ENCODE measurements around the gene HMGN1. TPM values are rescaled to one million over a fixed set of nuclear protein-coding genes. Genes with fewer than 3 reads are reported as not detected.
"Not testable (repeated sequence)": the region's sequence is repeated elsewhere in the genome, so short reads cannot be mapped to it uniquely, and the experiment has no call there.

HMGN1 gene
- total RNA-seq, 2 donors from 2014 or later, result 37.1 to 39.6 TPM

DNA sequence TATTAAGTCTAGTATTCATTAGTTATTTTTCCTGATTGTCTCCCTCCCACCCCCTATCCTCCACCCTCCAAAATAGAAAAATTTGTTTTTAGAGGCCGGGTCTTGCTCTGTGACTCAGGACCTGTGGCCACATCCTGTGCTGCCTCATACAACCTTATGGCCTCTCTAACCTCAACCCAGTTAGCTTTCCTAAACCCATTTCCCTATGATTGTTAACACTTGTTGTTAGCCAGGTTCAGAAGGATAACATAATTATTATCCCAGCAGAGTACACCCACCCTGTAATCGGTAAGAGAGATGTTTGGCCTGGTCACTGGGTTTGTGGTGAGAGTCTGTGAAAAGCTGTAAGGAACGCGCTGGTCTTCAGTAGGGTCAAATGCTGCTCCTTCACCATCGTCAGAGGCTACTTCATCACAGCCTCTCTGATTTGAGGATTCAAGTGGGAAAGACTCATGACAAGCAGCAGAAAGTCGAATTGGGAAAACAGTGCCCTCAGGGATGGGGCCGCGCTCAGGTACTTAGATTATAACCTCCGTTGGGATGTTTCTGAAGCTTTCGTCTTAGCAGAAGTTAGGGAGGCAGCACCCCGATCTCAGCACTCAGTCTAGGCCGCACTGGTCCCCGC is 35.9 kb upstream of the HMGN1 start:
- Histone ChIP-seq H3K27me3 (no peaks in the 10 kb centered on the region), H3K9me3 (no peaks in the 10 kb centered on the region), H3K4me1 (peaks cover 0 to 44% of the 10 kb centered on the region in 2 donors), H3K36me3 (no peaks in the 10 kb centered on the region), H3K4me3 (no peak overlapping the region), H3K27ac (peak overlapping the region; percentile 74 to 81)
- TF ChIP-seq, protein P1, sequence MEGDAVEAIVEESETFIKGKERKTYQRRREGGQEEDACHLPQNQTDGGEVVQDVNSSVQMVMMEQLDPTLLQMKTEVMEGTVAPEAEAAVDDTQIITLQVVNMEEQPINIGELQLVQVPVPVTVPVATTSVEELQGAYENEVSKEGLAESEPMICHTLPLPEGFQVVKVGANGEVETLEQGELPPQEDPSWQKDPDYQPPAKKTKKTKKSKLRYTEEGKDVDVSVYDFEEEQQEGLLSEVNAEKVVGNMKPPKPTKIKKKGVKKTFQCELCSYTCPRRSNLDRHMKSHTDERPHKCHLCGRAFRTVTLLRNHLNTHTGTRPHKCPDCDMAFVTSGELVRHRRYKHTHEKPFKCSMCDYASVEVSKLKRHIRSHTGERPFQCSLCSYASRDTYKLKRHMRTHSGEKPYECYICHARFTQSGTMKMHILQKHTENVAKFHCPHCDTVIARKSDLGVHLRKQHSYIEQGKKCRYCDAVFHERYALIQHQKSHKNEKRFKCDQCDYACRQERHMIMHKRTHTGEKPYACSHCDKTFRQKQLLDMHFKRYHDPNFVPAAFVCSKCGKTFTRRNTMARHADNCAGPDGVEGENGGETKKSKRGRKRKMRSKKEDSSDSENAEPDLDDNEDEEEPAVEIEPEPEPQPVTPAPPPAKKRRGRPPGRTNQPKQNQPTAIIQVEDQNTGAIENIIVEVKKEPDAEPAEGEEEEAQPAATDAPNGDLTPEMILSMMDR (IDR thresholded peaks at IDR 0.05), result no peak
- DNase-seq (ENCODE audit: low spot score), result no peak

DNA sequence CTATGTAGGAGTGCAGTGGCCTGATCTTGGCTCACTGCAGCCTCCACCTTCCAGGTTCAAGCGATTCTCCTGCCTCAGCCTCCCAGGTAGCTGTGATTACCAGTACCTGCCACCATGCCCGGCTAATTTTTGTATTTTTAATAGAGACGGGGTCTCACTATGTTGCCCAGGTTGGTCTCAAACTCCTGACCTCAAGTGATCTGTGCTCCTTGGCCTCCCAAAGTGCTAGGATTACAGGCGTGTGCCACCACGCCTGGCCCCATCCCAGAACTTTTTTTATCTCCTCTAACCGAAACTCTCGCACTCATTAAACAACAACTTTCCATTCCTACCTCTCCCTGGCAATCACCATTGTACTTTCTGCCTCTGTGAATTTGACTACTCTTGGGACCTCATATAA is 33.2 kb upstream of the HMGN1 start:
- DNase-seq (ENCODE audit: low spot score); H3K9me3 ChIP-seq; H3K36me3 ChIP-seq; H3K27ac ChIP-seq; H3K4me3 ChIP-seq; H3K27me3 ChIP-seq: not testable (repeated sequence)
- H3K4me1 ChIP-seq, result peaks cover 0 to 26% of the 10 kb centered on the region in 2 donors

DNA sequence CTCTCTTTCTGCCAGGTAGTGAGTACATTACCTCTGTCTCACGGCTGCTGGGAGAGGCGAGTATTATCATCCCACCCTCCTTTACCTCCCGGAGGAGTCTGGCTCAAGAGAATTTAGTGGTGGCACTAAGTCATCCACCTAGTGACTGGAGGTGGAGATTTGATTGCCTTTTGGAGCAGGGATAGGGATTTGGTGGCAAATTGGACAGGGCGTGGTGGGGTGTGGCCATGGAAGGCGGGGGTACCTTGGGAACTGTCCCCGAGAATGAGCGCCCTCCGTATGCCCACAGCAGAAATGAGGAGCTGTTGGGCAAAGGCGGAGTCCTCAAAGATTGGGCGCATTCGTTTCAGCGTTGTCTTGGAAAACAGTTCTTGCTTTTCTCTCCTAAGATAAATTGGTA is 32.1 kb upstream of the HMGN1 start:
- DNase-seq (ENCODE audit: low spot score), result no peak
- Histone ChIP-seq H3K4me3 (peak overlapping the region; percentile 79 to 84), H3K9me3 (no peaks in the 10 kb centered on the region), H3K4me1 (peaks cover 0 to 15% of the 10 kb centered on the region in 2 donors), H3K27ac (peak overlapping the region; percentile 90 to 95), H3K27me3 (no peaks in the 10 kb centered on the region), H3K36me3 (no peaks in the 10 kb centered on the region)
- TF ChIP-seq, protein P1 (IDR thresholded peaks at IDR 0.05), result no peak

DNA sequence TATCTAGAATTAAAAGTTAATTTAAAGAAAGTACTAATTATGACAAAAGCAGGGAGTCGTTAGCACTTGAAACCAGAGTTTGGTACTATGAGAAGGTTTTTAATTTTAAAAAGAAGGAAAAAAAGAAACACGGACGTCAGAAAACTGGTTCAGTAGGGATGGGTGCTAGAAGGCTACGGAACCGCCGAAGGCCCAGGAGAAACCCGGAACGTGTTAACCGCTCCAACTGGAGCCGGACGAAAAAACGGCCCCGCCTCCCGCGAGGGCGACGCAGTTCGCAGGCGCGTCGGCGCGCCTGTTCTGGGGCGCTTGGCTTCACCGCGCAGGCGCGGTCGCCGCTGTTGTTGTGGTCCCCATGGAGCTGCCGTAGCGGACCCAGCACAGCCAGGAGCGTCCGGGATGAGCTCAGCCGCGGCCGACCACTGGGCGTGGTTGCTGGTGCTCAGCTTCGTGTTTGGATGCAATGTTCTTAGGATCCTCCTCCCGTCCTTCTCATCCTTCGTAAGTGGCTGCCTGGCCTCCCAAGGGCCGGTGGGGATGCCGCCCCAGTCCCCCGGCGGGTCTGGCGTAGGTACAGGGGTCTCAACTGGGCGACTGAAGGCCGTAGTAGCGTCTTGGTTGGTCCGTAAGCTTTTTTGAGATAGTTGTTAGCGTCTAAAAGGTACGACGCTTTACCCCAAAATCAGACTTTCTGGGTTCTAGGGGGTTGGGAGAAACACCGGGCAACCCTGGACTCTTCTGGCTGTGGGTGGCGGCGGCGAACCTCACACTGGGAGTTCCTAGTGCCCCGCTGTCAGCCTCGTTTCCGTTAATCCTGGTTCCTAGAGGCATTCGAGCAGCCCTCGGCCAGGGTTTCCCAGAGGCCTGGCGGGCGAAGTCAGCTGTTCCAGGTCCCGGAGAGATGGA is 31.4 kb upstream of the HMGN1 start:
- no peaks in the 10 kb centered on the region for H3K9me3 ChIP-seq
- DNase-seq (ENCODE audit: low spot score), result peak; percentile 95
- no peaks in the 10 kb centered on the region for H3K36me3 ChIP-seq
- H3K4me3 ChIP-seq, result peak overlapping the region; percentile 79 to 84
- TF ChIP-seq, protein P1 (IDR thresholded peaks at IDR 0.05), result no peak
- peak overlapping the region; percentile 90 to 95 for H3K27ac ChIP-seq
- H3K4me1 ChIP-seq, result peaks cover 0 to 8% of the 10 kb centered on the region in 2 donors
- no peaks in the 10 kb centered on the region for H3K27me3 ChIP-seq

DNA sequence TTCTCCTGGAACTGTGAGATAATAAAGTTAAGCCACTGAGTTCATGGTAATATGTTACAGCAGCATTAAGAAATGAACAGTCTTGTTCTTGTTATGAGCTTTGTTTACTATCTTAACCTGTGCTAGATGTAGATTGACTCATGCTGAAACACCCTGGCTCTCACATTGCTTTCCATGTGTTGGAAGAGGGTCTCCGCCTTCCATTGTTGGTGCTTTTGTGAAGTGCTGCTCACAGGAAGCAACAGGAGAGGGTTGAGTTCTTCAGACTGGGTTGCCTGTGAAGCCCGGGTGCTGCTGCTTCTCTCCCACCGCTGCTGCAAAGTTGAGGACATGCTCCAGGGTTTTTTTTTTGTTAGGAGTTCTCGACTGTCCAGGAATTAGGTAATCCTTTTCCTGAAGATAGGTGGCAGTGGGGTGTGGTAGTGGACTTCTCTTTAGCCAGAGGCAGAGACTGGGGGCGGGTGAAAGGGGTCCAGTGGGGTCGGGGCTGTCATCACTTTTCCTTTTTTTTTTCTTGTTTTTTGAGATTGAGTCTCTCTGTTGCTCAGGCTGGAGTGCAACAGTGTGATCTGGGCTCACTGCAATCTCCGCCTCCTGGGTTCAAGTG is 28.7 kb upstream of the HMGN1 start:
- Histone ChIP-seq H3K4me3 (no peak overlapping the region), H3K9me3 (no peaks in the 10 kb centered on the region), H3K36me3 (no peaks in the 10 kb centered on the region), H3K27me3 (no peaks in the 10 kb centered on the region), H3K4me1 (peaks cover 0 to 8% of the 10 kb centered on the region in 2 donors), H3K27ac (no peak overlapping the region)
- TF ChIP-seq, protein P1 (IDR thresholded peaks at IDR 0.05), result no peak
- DNase-seq (ENCODE audit: low spot score), result no peak

DNA sequence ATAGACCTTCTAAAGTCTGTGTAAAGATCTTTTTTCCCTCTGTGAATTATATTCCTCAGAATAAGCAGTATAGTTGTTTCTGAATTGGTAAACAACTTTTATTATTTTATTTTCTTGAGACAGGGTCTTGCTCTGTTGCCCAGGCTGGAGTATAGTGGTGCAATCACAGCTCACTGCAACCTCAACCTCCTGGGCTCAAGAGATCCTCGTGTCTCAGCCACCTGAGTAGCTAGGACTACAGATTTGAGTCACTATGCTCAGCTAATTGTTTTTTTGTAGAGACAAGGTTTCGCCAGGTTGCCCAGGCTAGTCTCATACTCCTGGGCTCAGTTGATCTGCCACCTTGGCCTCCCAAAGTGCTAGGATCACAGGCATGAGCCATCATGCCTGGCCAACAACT is 26.6 kb upstream of the HMGN1 start:
- no peaks in the 10 kb centered on the region for H3K4me1 ChIP-seq
- H3K36me3 ChIP-seq, result no peaks in the 10 kb centered on the region
- no peak overlapping the region for H3K4me3 ChIP-seq
- TF ChIP-seq, protein P1 (IDR thresholded peaks at IDR 0.05), result no peak
- no peak for DNase-seq (ENCODE audit: low spot score)
- H3K27ac ChIP-seq, result no peak overlapping the region
- no peaks in the 10 kb centered on the region for H3K27me3 ChIP-seq
- no peaks in the 10 kb centered on the region for H3K9me3 ChIP-seq
